ENCODE measurements around the gene UGT1A3. TPM values are rescaled to one million over a fixed set of nuclear protein-coding genes. Genes with fewer than 3 reads are reported as not detected.

The UGT1A3 gene
- total RNA-seq, 1 experiment from 2014 or later = 5.9 TPM

- H3K27me3 Mint-ChIP-seq (ENCODE audit: unreplicated experiment) = peaks cover 20% of the 10 kb centered on the region
- no peak overlapping the region for H3K4me3 Mint-ChIP-seq (ENCODE audit: low read depth, unreplicated experiment)
- DNase-seq = no peak
- intact Hi-C loops (cut with micrococcal nuclease; ENCODE audit: unreplicated experiment) = no loop called here
- no peak overlapping the region for H3K27ac Mint-ChIP-seq (ENCODE audit: unreplicated experiment)
- H3K4me1 Mint-ChIP-seq (ENCODE audit: low read depth, unreplicated experiment) = no peaks in the 10 kb centered on the region
- CTCF ChIA-PET = no interaction called here
- no TSS peak for BruUV-seq (replicated peaks)
- no peak for TF ChIP-seq CTCF (IDR thresholded peaks at IDR 0.05; ENCODE audit: unreplicated experiment)
- H3K36me3 Mint-ChIP-seq (ENCODE audit: insufficient read depth, unreplicated experiment) = peaks cover 5% of the 10 kb centered on the region
- H3K9me3 Mint-ChIP-seq (ENCODE audit: low read depth, unreplicated experiment) = no peaks in the 10 kb centered on the region
Measured at GRCh38 chr2:233818639-233819621, 90.1 kb downstream of the UGT1A3 start.

GRCh38 chr2:233819884-233820773 is 91.3 kb downstream of the UGT1A3 start:
- Mint-ChIP-seq H3K27ac (ENCODE audit: unreplicated experiment) (no peak overlapping the region), H3K27me3 (ENCODE audit: unreplicated experiment) (peaks cover 20% of the 10 kb centered on the region), H3K4me3 (ENCODE audit: low read depth, unreplicated experiment) (no peak overlapping the region), H3K9me3 (ENCODE audit: low read depth, unreplicated experiment) (no peaks in the 10 kb centered on the region), H3K36me3 (ENCODE audit: insufficient read depth, unreplicated experiment) (peaks cover 5% of the 10 kb centered on the region), H3K4me1 (ENCODE audit: low read depth, unreplicated experiment) (no peaks in the 10 kb centered on the region)
- CTCF ChIA-PET = interaction anchor here (1.3 kb wide), 1 partner anchor 12 kb away, joined by 4 read pairs; no protein-coding TSS in a partner anchor
- BruUV-seq (replicated peaks) = no TSS peak
- TF ChIP-seq CTCF (IDR thresholded peaks at IDR 0.05; ENCODE audit: unreplicated experiment) = no peak
- intact Hi-C loops (cut with micrococcal nuclease; ENCODE audit: unreplicated experiment) = no loop called here
- no peak for DNase-seq

GRCh38 chr2:233820774-233821105 is 91.9 kb downstream of the UGT1A3 start:
- H3K36me3 Mint-ChIP-seq (ENCODE audit: insufficient read depth, unreplicated experiment) = peaks cover 5% of the 10 kb centered on the region
- intact Hi-C loops (cut with micrococcal nuclease; ENCODE audit: unreplicated experiment) = no loop called here
- H3K27ac Mint-ChIP-seq (ENCODE audit: unreplicated experiment) = no peak overlapping the region
- TF ChIP-seq CTCF (IDR thresholded peaks at IDR 0.05; ENCODE audit: unreplicated experiment) = no peak
- no TSS peak for BruUV-seq (replicated peaks)
- CTCF ChIA-PET = interaction anchor here (1.3 kb wide), 1 partner anchor 12 kb away, joined by 4 read pairs; no protein-coding TSS in a partner anchor
- H3K27me3 Mint-ChIP-seq (ENCODE audit: unreplicated experiment) = peaks cover 20% of the 10 kb centered on the region
- H3K9me3 Mint-ChIP-seq (ENCODE audit: low read depth, unreplicated experiment) = no peaks in the 10 kb centered on the region
- no peak overlapping the region for H3K4me3 Mint-ChIP-seq (ENCODE audit: low read depth, unreplicated experiment)
- no peaks in the 10 kb centered on the region for H3K4me1 Mint-ChIP-seq (ENCODE audit: low read depth, unreplicated experiment)
- no peak for DNase-seq

- CTCF ChIA-PET = interaction anchor here (1.3 kb wide), 1 partner anchor 11 kb away, joined by 4 read pairs; no protein-coding TSS in a partner anchor
- DNase-seq = no peak
- no peak for TF ChIP-seq CTCF (IDR thresholded peaks at IDR 0.05; ENCODE audit: unreplicated experiment)
- Mint-ChIP-seq H3K27ac (ENCODE audit: unreplicated experiment) (no peak overlapping the region), H3K4me3 (ENCODE audit: low read depth, unreplicated experiment) (no peak overlapping the region), H3K27me3 (ENCODE audit: unreplicated experiment) (peaks cover 20% of the 10 kb centered on the region), H3K4me1 (ENCODE audit: low read depth, unreplicated experiment) (no peaks in the 10 kb centered on the region), H3K36me3 (ENCODE audit: insufficient read depth, unreplicated experiment) (peaks cover 5% of the 10 kb centered on the region), H3K9me3 (ENCODE audit: low read depth, unreplicated experiment) (no peaks in the 10 kb centered on the region)
- intact Hi-C loops (cut with micrococcal nuclease; ENCODE audit: unreplicated experiment) = no loop called here
- no TSS peak for BruUV-seq (replicated peaks)
Measured at GRCh38 chr2:233821196-233821595, 92.4 kb downstream of the UGT1A3 start.

Measured in Calu3 (cell line).